ENCODE results near the gene SOCS6. TPM values are rescaled to one million over a fixed set of nuclear protein-coding genes. Genes with fewer than 3 reads are reported as not detected.
A peak's percentile ranks its signal among the peaks of the same experiment; 100 is the strongest.

Gene SOCS6
- total and polyA plus RNA-seq, 2 donors (not counting 1 experiment from before 2014, with no cell fraction given): 38.6 to 44.1 TPM

GRCh38 chr18:70296289-70296688 is 7.4 kb downstream of the SOCS6 start:
- Histone ChIP-seq H2AFZ (ENCODE audit: low read length) (no peak overlapping the region), H3K79me2 (ENCODE audit: control insufficient read depth, insufficient read depth, low read length) (peaks cover 100% of the 10 kb centered on the region), H3K9me3 (ENCODE audit: control insufficient read depth, insufficient read depth, low read depth, low read length) (no peaks in the 10 kb centered on the region), H3K9ac (ENCODE audit: insufficient read depth, low read length) (no peak overlapping the region), H3K36me3 (ENCODE audit: control insufficient read depth, insufficient read depth, low read length) (peaks cover 2% of the 10 kb centered on the region), H3K4me2 (ENCODE audit: extremely low read depth, insufficient read depth, low read length) (peak overlapping the region; percentile 74), H3K27ac (ENCODE audit: insufficient read depth, low read length) (peak overlapping the region; percentile 29), H3K4me1 (ENCODE audit: control insufficient read depth, extremely low read depth, insufficient read depth, low read length) (peaks cover 23% of the 10 kb centered on the region), H4K20me1 (ENCODE audit: control insufficient read depth, extremely low read depth, insufficient read depth, low read length) (peaks cover 5% of the 10 kb centered on the region), H3K27me3 (ENCODE audit: control insufficient read depth, insufficient read depth, low read length) (no peaks in the 10 kb centered on the region), H3K4me3 (replicated peaks in 1 of 4; ENCODE audit: control extremely low read depth in 1 of 4, insufficient read depth in 1 of 4, low read depth in 3 of 4, low read length in 4 of 4) (peak overlapping the region in 1 of 4 experiments; percentile 15)
- DNase-seq (ENCODE audit: low read depth in 2 of 2): peak in 1 of 2 donors; percentile 29
- TF ChIP-seq EZH2 (IDR thresholded peaks at IDR 0.05; ENCODE audit: low read length, missing control alignments) (no peak), CTCF (conservative IDR thresholded peaks at IDR 0.05 in 1 of 2, IDR thresholded peaks at IDR 0.05 in 1 of 2; ENCODE audit: low read depth in 1 of 2, low read length in 2 of 2) (no peak)

- H3K4me3 ChIP-seq (replicated peaks in 1 of 4; ENCODE audit: control extremely low read depth in 1 of 4, insufficient read depth in 1 of 4, low read depth in 3 of 4, low read length in 4 of 4): no peak overlapping the region
Measured at GRCh38 chr18:70296781-70297180, 7.9 kb downstream of the SOCS6 start.

GRCh38 chr18:70299393-70299792 is 10.5 kb downstream of the SOCS6 start:
- Histone ChIP-seq H3K4me3 (replicated peaks in 1 of 4; ENCODE audit: control extremely low read depth in 1 of 4, insufficient read depth in 1 of 4, low read depth in 3 of 4, low read length in 4 of 4) (no peak overlapping the region), H3K27ac (ENCODE audit: insufficient read depth, low read length) (no peak overlapping the region), H4K20me1 (ENCODE audit: control insufficient read depth, extremely low read depth, insufficient read depth, low read length) (peaks cover 5% of the 10 kb centered on the region), H3K27me3 (ENCODE audit: control insufficient read depth, insufficient read depth, low read length) (no peaks in the 10 kb centered on the region), H3K79me2 (ENCODE audit: control insufficient read depth, insufficient read depth, low read length) (peaks cover 100% of the 10 kb centered on the region), H3K4me2 (ENCODE audit: extremely low read depth, insufficient read depth, low read length) (no peak overlapping the region), H2AFZ (ENCODE audit: low read length) (no peak overlapping the region), H3K4me1 (ENCODE audit: control insufficient read depth, extremely low read depth, insufficient read depth, low read length) (peaks cover 13% of the 10 kb centered on the region), H3K9me3 (ENCODE audit: control insufficient read depth, insufficient read depth, low read depth, low read length) (no peaks in the 10 kb centered on the region), H3K9ac (ENCODE audit: insufficient read depth, low read length) (no peak overlapping the region), H3K36me3 (ENCODE audit: control insufficient read depth, insufficient read depth, low read length) (no peaks in the 10 kb centered on the region)
- TF ChIP-seq CTCF (conservative IDR thresholded peaks at IDR 0.05 in 1 of 2, IDR thresholded peaks at IDR 0.05 in 1 of 2; ENCODE audit: low read depth in 1 of 2, low read length in 2 of 2): no peak
- no peak for TF ChIP-seq EZH2 (IDR thresholded peaks at IDR 0.05; ENCODE audit: low read length, missing control alignments)
- DNase-seq (ENCODE audit: low read depth in 2 of 2): no peak

More at GRCh38 chr18:70296781-70297180, 7.9 kb downstream of the SOCS6 start:
- Histone ChIP-seq H3K79me2 (ENCODE audit: control insufficient read depth, insufficient read depth, low read length) (peaks cover 100% of the 10 kb centered on the region), H3K9ac (ENCODE audit: insufficient read depth, low read length) (no peak overlapping the region), H3K4me1 (ENCODE audit: control insufficient read depth, extremely low read depth, insufficient read depth, low read length) (peaks cover 23% of the 10 kb centered on the region), H3K4me2 (ENCODE audit: extremely low read depth, insufficient read depth, low read length) (peak overlapping the region; percentile 74), H2AFZ (ENCODE audit: low read length) (no peak overlapping the region), H4K20me1 (ENCODE audit: control insufficient read depth, extremely low read depth, insufficient read depth, low read length) (peaks cover 5% of the 10 kb centered on the region), H3K36me3 (ENCODE audit: control insufficient read depth, insufficient read depth, low read length) (peaks cover 2% of the 10 kb centered on the region), H3K27me3 (ENCODE audit: control insufficient read depth, insufficient read depth, low read length) (no peaks in the 10 kb centered on the region), H3K27ac (ENCODE audit: insufficient read depth, low read length) (peak overlapping the region; percentile 29), H3K9me3 (ENCODE audit: control insufficient read depth, insufficient read depth, low read depth, low read length) (no peaks in the 10 kb centered on the region)
- no peak for DNase-seq (ENCODE audit: low read depth in 2 of 2)
- TF ChIP-seq CTCF (conservative IDR thresholded peaks at IDR 0.05 in 1 of 2, IDR thresholded peaks at IDR 0.05 in 1 of 2; ENCODE audit: low read depth in 1 of 2, low read length in 2 of 2) (no peak), EZH2 (IDR thresholded peaks at IDR 0.05; ENCODE audit: low read length, missing control alignments) (no peak)
